Thyroid gland (tissue), 4 donors: ENCODE data around the gene ESRRB.

ENCODE experiments used
- POLR2A ChIP-seq, 2 donors: fragments of 450-650 bp; IDR thresholded peaks; one replicate each; pipeline ENCODE4 v1.6.1; 2017; ENCODE audit warnings: antibody characterized with exemption in 2 of 2, mild to moderate bottlenecking in 2 of 2, moderate library complexity in 1 of 2
- TF ChIP-seq, protein P1 (sequence below), 6 experiments: fragments of 200-600 bp in 3 of 6; fragments of 450-650 bp in 3 of 6; sonication (generic) in 3 of 6; IDR thresholded peaks; one replicate each; pipeline ENCODE4 v1.5.1; 2016 to 2019; ENCODE audit warnings: antibody characterized with exemption in 6 of 6, mild to moderate bottlenecking in 2 of 6, inconsistent platforms in 1 of 6, moderate library complexity in 1 of 6

DNA sequence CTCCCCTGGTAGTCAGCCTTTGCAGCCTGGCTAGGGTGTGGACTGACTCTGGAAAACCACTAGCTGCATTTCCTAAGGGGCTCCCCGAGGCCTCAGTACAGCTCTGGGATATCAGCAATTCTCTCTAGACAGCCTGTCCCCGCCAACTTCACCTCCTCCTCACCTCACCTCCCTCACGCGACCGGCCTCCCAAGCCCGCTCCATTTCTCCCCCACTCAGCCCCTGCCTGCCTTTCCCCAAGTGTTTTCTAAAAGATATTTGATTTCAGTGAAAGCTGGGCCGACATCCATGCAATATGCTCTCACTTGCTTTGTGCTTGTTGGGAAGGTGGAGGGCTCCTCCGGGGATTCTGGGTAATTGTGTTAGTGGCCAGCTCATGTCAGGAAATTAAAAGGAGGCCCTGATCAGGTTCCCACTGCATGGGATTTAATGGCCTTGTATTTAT, 91.8 kb downstream of the ESRRB start:
- TF ChIP-seq, protein P1, sequence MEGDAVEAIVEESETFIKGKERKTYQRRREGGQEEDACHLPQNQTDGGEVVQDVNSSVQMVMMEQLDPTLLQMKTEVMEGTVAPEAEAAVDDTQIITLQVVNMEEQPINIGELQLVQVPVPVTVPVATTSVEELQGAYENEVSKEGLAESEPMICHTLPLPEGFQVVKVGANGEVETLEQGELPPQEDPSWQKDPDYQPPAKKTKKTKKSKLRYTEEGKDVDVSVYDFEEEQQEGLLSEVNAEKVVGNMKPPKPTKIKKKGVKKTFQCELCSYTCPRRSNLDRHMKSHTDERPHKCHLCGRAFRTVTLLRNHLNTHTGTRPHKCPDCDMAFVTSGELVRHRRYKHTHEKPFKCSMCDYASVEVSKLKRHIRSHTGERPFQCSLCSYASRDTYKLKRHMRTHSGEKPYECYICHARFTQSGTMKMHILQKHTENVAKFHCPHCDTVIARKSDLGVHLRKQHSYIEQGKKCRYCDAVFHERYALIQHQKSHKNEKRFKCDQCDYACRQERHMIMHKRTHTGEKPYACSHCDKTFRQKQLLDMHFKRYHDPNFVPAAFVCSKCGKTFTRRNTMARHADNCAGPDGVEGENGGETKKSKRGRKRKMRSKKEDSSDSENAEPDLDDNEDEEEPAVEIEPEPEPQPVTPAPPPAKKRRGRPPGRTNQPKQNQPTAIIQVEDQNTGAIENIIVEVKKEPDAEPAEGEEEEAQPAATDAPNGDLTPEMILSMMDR (IDR thresholded peaks at IDR 0.05) = no peak
- TF ChIP-seq POLR2A (IDR thresholded peaks at IDR 0.05) = no peak
